Fibroblast of pulmonary artery (primary cell): Measurements from ENCODE around the gene PKHD1.

ENCODE experiments used
- DNase-seq: peaks from one replicate; pipeline ENCODE4 v3.0.0-alpha.2; 2010; ENCODE audit warnings: low read depth
- H3K4me3 ChIP-seq: replicated peaks from 2 replicates; pipeline ENCODE4 v1.5.1; 2011; ENCODE audit warnings: low read depth, mild to moderate bottlenecking, control low read depth, low read length, moderate library complexity
- CTCF ChIP-seq: IDR thresholded peaks from 2 replicates; pipeline ENCODE4 v1.5.1; 2011; ENCODE audit warnings: mild to moderate bottlenecking, control low read depth, low read length, inconsistent platforms; ENCODE audit errors: missing control alignments

Gene PKHD1

GRCh38 chr6:51640021-51640420, 447.4 kb downstream of the PKHD1 start:
- TF ChIP-seq CTCF, result no peak

GRCh38 chr6:51633424-51633823, 454.0 kb downstream of the PKHD1 start:
- no peak for DNase-seq
- TF ChIP-seq CTCF, result no peak
- no peak overlapping the region for H3K4me3 ChIP-seq

More at GRCh38 chr6:51640021-51640420, 447.4 kb downstream of the PKHD1 start:
- no peak overlapping the region for H3K4me3 ChIP-seq
- DNase-seq, result no peak

- TF ChIP-seq CTCF, result no peak
- H3K4me3 ChIP-seq, result no peak overlapping the region
- no peak for DNase-seq
Observed at GRCh38 chr6:51630011-51630410, 457.4 kb downstream of the PKHD1 start.

- DNase-seq, result no peak
Observed at GRCh38 chr6:51626391-51626790, 461.0 kb downstream of the PKHD1 start.

GRCh38 chr6:51625566-51625965, 461.8 kb downstream of the PKHD1 start:
- no peak overlapping the region for H3K4me3 ChIP-seq
- no peak for DNase-seq
- TF ChIP-seq CTCF, result no peak

More at GRCh38 chr6:51626391-51626790, 461.0 kb downstream of the PKHD1 start:
- no peak overlapping the region for H3K4me3 ChIP-seq
- TF ChIP-seq CTCF, result no peak

- no peak overlapping the region for H3K4me3 ChIP-seq
- DNase-seq, result no peak
- TF ChIP-seq CTCF, result no peak
Observed at GRCh38 chr6:51620971-51621370, 466.4 kb downstream of the PKHD1 start.

- TF ChIP-seq CTCF, result no peak
- DNase-seq, result no peak
- H3K4me3 ChIP-seq, result no peak overlapping the region
Observed at GRCh38 chr6:51619042-51619799, 468.2 kb downstream of the PKHD1 start.
